ENCODE results near the gene FAM193A.

Gene FAM193A

GRCh38 chr4:2535376-2536192 lies 863 bp upstream of the FAM193A start:
- TF ChIP-seq TAF1 (IDR thresholded peaks at IDR 0.05; ENCODE audit: borderline replicate concordance, insufficient read depth, low read length) (no peak), POLR2AphosphoS5 (IDR thresholded peaks at IDR 0.05; ENCODE audit: low read depth, low read length) (peak; percentile 67)

DNA sequence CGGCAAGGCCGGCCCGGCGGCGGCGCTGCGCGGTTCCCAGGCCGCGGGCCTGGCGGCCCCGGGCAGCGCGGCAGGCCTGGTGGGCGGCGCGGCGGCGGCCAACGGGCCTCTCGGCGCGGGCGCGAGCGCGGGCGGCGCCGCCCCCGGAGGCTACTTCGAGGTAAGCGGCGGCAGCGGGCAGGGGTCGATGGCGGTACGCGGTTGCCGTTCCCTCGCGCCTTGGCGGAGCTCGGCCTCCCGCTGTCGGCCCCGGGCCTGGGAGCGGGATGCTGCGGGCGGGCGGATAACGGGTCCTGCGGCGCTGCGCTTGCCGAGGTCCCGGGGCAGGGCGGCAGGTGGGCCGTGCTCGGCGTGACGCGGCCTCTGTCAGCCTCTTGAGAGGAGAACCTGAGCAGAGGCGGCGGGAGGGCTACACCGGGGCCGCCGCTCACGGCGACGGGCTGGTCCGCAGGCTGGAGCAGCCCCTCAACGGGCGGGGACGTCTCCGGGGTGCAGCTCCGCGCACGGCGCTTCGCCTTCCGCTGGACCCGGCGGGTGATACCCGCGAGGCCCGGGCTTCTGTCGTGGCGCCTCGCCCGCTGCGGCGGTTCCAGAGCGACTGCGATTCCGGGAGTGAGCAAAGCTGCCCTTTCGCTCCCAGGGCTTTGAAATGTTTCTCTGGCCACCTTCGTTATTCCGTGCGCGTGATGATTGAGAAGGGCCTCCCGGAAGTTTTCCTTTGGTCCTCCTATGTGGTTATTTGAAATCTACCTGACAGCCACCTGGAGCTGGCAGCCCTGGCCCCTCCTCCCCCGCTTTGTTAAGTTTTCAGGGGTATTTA lies 774 bp downstream of the FAM193A start:
- TF ChIP-seq TAF1 (IDR thresholded peaks at IDR 0.05; ENCODE audit: borderline replicate concordance, insufficient read depth, low read length) (no peak), FOXP2 (optimal IDR thresholded peaks at IDR 0.05; ENCODE audit: borderline replicate concordance, extremely low read depth, extremely low read length, insufficient read depth) (no peak), REST (IDR thresholded peaks at IDR 0.05; ENCODE audit: insufficient read depth in 1 of 2, low read depth in 2 of 2, low read length in 2 of 2) (no peak), POLR2AphosphoS5 (IDR thresholded peaks at IDR 0.05; ENCODE audit: low read depth, low read length) (no peak), SIN3A (IDR thresholded peaks at IDR 0.05; ENCODE audit: borderline replicate concordance, insufficient read depth, low read length) (no peak; the same call in 1 of the 2 replicates)

- TF ChIP-seq POLR2AphosphoS5 (IDR thresholded peaks at IDR 0.05; ENCODE audit: low read depth, low read length), result no peak
- TF ChIP-seq FOXP2 (optimal IDR thresholded peaks at IDR 0.05; ENCODE audit: borderline replicate concordance, extremely low read depth, extremely low read length, insufficient read depth), result no peak
- no peak for TF ChIP-seq SIN3A (IDR thresholded peaks at IDR 0.05; ENCODE audit: borderline replicate concordance, insufficient read depth, low read length)
- no peak for TF ChIP-seq TAF1 (IDR thresholded peaks at IDR 0.05; ENCODE audit: borderline replicate concordance, insufficient read depth, low read length)
- no peak for TF ChIP-seq REST (IDR thresholded peaks at IDR 0.05; ENCODE audit: insufficient read depth in 1 of 2, low read depth in 2 of 2, low read length in 2 of 2)
Observed at GRCh38 chr4:2545321-2546013, 9.0 kb downstream of the FAM193A start.

- TF ChIP-seq TAF1 (IDR thresholded peaks at IDR 0.05; ENCODE audit: borderline replicate concordance, insufficient read depth, low read length) (no peak), POLR2AphosphoS5 (IDR thresholded peaks at IDR 0.05; ENCODE audit: low read depth, low read length) (no peak), SIN3A (IDR thresholded peaks at IDR 0.05; ENCODE audit: borderline replicate concordance, insufficient read depth, low read length) (no peak), REST (IDR thresholded peaks at IDR 0.05; ENCODE audit: insufficient read depth in 1 of 2, low read depth in 2 of 2, low read length in 2 of 2) (no peak), FOXP2 (optimal IDR thresholded peaks at IDR 0.05; ENCODE audit: borderline replicate concordance, extremely low read depth, extremely low read length, insufficient read depth) (no peak)
Observed at GRCh38 chr4:2546286-2546823, 9.9 kb downstream of the FAM193A start.

DNA sequence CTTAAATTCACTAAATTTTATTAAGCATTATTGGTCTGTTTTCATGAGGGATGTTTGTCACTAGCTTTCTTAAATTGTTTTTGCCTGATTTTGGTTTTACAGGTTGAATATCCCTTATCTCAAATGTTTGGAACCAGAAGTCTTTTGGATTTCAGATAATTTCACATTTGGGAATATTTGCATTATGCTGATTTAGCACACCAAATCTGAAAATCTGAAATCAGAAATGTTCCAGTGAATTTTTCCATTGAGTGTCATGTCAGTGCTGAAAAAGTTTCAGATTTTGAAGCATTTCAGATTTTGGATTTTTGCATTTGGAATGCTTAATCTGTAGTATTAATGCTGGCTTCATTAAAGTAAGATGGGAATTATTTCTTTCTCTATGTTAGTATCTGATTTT lies 14.7 kb downstream of the FAM193A start:
- TF ChIP-seq REST (IDR thresholded peaks at IDR 0.05; ENCODE audit: insufficient read depth in 1 of 2, low read depth in 2 of 2, low read length in 2 of 2), result no peak
- TF ChIP-seq FOXP2 (optimal IDR thresholded peaks at IDR 0.05; ENCODE audit: borderline replicate concordance, extremely low read depth, extremely low read length, insufficient read depth), result no peak
- no peak for TF ChIP-seq POLR2AphosphoS5 (IDR thresholded peaks at IDR 0.05; ENCODE audit: low read depth, low read length)
- no peak for TF ChIP-seq TAF1 (IDR thresholded peaks at IDR 0.05; ENCODE audit: borderline replicate concordance, insufficient read depth, low read length)
- no peak for TF ChIP-seq SIN3A (IDR thresholded peaks at IDR 0.05; ENCODE audit: borderline replicate concordance, insufficient read depth, low read length)
